M059J (cell line): Measurements from ENCODE around the gene TSPAN31. TPM values are rescaled to one million over a fixed set of nuclear protein-coding genes. Genes with fewer than 3 reads are reported as not detected.

Experiments used
- DNase-seq: peaks from one replicate; pipeline ENCODE4 v3.0.0-alpha.2; 2012; ENCODE audit warnings: low read depth
- total RNA-seq: library from RNA; depleted of rRNA; stranded (reverse); fragments of >200 nt; shearing (Covaris generic); gene quantifications from 2 replicates; pipeline ENCODE4 v1.2.3, GENCODE V29; 2014

The TSPAN31 gene
- total RNA-seq, 1 experiment from 2014 or later = 36.2 TPM

- peak; percentile 51 for DNase-seq
Measured at GRCh38 chr12:57735952-57736740, 8.7 kb upstream of the TSPAN31 start.

DNA sequence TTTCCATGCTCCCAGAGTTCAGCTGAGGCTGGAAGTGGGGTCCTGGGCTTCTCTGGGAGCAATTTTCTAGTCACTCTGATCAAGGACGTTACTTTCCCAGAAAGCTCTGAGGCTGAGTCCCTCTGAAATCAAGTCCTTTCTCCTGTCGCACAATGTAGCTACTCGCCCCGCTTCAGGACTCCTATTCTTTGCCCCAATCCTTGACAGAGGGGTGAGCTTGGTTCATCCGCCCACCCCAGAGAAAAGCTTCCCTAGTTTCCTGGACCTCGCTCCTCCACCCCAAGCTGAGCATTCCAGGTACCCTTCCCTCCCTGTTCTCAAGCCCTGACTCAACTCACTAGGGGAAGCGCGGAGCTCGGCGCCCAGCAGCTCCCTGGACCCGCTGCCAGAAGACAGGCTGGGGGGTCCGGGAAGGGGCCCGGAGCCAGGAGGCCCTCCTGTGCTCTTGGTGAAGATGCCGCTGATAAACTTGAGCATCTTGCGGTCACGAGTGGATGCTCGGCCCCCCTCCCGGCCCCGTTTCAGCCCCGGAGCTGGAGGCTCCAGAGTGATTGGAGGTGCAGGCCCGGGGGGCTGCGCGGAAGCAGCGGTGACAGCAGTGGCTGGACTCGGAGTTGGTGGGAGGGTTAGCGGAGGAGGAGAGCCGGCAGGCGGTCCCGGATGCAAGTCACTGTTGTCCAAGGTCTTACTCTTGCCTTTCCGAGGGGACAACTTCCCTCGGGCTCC is 7.9 kb upstream of the TSPAN31 start:
- DNase-seq = no peak

DNA sequence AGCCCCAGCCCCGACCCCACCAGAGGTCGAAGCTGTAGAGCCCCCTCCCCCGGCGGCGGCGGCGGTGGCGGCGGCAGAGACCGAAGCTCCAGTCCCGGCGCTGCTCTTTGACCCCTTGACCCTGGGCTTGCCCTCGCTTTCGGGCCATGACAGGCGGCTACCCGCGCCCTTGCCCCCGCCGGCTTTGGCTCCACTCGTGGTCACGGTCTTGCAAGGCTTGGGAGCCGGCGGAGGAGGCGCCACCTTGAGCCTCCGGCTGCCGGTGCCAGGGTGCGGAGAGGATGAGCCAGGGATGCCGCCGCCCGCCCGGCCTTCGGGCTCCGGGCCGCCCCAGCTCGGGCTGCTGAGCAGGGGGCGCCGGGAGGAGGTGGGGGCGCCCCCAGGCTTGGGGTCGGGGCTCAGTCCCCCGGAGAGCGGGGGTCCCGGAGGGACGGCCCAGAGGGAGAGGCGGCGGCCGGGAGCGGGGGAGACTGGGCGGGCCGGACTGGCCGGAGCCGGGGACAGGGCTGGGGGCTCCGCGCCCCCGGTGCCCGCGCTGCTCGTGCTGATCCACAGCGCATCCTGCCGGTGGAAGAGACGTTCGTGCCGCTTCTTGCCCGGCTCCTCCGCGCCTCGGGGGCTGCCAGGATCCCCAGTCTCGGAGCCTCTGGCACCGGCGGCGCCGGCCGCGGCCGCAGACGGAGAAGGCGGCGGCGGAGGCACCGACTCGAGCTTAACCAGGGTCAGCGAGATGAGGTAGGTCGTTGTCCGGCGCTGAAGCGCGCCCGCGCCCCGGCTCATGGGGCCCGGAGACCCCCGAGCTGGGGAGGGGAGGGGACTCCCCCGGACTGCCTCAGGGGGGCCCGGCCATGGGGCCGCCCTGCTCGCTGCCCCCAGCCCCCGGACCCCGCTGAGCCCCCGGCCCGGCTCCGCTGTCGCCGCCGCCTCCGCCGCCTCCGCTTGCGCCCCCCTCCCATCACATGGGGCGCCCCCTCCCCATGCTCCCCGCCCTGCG is 7.1 kb upstream of the TSPAN31 start:
- peak; percentile 40 for DNase-seq

DNA sequence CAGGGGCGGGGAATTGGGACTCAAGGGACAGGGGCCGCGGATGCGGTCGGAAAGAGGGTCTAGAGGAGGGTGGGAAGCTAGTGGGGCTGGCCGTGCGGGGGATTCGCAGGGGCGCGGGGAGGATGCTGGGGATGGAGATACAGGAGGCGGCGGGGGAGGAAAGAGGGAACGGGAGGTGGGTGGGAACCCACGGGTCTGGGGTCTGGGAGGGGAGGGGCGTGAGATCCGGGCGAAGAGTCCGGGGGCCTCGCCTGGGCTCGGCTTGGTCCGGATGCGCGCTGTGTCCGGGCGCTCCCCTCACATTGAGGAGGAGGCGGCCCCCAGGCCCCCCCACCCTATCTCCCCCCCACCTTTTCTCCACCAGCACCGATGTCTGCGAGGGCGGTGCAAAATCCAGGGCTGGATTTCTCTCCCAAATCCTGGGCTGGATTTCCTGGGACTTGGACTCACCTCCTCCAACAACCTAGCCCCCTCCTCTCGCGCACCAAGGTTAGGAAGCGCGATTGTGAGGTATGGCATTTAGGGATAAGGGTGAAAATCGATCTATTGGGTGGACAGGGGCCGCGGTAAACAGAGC is 6.1 kb upstream of the TSPAN31 start, which contains the start of gene AGAP2:
Gene AGAP2 (minus strand): TSS at position 82 of the 577 bp plus-strand sequence. CDS start 496 bp downstream, outside the sequence.
- DNase-seq = no peak

DNA sequence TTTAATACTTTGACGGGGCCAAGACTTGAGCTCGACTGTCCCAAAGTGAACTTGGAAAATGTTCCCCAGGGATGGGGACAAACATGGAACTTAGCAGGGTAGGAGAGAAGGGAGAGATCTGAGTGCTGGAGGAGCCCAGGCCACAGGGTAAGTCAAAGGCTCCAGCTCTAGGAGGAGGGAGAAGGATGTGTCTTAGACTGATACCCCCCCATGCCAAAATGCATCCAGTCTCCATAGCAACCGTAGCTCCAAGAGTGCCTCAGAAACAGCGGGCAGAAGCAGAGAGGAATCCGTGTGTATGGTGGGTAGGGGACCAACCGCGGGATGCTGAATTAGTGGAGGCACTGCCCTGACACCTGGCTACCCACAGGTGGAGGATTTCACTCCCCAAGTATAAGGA is 5.5 kb upstream of the TSPAN31 start:
- no peak for DNase-seq

DNA sequence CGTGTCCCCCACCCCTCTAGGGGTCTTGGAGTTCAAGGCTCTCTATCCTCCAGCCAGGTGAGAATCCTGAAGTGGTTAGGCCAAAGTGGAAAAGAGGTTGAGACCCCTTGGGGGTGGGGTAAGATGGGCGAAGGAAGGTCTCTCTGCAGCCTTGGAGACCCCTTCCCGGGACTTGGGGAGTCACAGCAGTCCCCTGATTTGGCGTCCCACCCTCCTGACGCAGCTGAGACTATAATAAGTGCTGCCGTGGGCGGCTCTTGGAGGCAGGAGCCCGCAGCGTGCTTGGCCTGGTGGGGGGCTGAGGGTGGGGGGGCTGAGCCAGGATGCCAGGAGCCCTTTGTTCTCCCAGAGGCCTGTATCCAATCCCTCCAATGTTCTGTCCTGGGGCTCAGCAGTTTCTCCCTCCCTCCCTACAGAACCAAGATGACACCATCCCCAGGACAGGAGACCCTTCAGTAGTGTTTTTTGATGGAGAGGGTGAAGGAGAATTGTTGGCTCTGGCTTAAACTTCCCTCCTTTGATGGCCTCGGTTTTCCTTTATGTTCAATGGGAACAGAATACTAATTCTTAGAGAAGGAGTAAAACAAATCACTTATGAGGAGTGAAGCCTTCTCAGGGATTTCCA is 4.8 kb upstream of the TSPAN31 start:
- DNase-seq = no peak

DNA sequence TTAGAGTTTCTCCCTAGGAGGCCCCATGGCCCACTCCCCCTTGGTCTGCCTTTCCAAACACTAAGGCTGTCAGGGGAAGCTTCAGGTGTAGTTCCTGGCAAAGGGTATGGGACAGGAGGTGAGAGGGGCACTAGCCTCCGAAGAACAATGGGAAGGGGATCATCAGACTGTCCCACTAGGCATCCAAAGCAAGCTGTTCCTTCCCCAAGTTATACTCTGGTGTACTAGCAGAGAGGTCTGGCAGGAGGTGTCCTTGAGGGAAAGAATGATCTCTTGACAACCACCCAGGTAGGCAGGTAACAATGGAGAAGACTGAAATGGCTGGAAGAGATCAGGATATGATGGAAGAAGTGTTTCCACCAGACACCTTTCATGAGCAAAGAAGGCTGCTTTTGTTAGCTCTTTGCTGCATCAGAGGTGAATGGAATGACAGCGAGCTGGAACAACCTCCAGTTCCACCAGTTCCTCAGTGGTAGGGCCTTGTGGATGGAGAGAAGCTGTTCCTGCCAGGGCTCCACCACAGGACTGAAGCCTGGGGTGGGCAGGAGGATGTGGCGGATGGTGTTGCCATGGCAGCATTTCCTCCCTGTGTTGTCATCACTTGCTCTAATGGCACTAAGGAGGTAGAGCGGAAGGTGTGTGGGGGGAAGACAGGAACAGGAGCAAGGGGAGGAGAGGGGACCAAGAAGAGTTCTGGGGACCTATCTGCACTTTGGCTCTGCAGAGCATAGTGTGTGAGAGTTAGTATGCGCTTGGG is 4.0 kb upstream of the TSPAN31 start:
- DNase-seq = no peak

GRCh38 chr12:57741413-57741789 is 3.4 kb upstream of the TSPAN31 start:
- no peak for DNase-seq

GRCh38 chr12:57741844-57742738 is 2.7 kb upstream of the TSPAN31 start:
- no peak for DNase-seq

GRCh38 chr12:57743769-57744168 is 1.1 kb upstream of the TSPAN31 start:
- DNase-seq = no peak

- no peak for DNase-seq
Measured at GRCh38 chr12:57744194-57744776, 554 bp upstream of the TSPAN31 start.

GRCh38 chr12:57745485-57745881 is 644 bp downstream of the TSPAN31 start:
- no peak for DNase-seq

DNA sequence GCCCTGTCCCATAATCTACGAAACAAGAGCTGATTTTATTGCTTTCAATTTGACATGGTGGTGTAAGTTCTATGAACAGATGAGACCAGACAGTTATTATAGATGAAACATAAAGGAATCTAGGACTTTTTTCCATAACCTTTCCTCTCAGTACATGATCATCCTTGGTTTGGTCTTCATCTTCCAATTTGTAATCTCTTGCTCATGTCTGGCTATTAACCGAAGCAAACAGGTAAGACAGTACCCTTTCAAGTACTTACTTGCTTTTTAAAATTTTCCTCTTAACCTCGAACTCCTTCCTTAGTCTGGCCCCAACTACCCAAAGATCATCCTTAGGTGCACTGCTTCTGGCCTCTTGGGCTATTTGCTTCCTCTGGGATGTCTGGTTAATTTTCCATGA is 1.2 kb downstream of the TSPAN31 start:
- DNase-seq = no peak

DNA sequence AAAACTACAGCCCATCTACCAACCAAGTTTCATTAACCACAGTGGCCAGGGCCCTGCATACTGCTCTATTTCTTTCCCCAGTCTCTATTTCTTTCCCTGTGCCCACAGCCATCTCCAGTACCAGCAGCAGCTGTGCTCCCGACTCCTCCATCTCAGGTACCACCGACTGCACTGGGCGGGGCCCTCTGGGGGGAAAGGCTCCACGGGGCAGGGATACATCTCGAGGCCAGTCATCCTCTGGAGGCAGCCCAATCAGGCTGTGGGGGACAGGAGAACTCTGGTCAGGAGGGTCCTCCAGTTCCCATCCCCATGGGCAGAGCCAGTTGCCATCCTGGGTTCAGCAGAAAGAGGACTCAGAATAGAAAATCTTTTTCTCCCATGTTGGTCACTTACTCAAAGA is 4.2 kb downstream of the TSPAN31 start:
- no peak for DNase-seq

GRCh38 chr12:57750561-57751431 is 6.0 kb downstream of the TSPAN31 start:
- no peak for DNase-seq

DNA sequence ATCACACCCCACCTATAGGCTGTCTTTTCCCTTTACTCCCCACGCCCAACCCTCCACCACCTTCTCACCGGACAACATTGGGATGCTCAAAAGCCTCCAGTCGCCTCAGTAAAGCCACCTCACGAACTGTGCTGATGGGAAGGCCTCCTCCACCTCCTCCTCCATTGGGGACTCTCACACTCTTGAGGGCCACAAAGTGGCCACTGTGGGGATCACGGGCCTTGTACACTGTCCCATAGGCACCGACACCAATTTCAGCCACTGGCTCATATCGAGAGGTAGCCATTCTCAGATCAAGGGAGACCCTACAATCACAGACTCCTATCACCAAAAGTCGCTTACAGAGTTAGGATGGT is 6.6 kb downstream of the TSPAN31 start:
- DNase-seq = no peak

DNA sequence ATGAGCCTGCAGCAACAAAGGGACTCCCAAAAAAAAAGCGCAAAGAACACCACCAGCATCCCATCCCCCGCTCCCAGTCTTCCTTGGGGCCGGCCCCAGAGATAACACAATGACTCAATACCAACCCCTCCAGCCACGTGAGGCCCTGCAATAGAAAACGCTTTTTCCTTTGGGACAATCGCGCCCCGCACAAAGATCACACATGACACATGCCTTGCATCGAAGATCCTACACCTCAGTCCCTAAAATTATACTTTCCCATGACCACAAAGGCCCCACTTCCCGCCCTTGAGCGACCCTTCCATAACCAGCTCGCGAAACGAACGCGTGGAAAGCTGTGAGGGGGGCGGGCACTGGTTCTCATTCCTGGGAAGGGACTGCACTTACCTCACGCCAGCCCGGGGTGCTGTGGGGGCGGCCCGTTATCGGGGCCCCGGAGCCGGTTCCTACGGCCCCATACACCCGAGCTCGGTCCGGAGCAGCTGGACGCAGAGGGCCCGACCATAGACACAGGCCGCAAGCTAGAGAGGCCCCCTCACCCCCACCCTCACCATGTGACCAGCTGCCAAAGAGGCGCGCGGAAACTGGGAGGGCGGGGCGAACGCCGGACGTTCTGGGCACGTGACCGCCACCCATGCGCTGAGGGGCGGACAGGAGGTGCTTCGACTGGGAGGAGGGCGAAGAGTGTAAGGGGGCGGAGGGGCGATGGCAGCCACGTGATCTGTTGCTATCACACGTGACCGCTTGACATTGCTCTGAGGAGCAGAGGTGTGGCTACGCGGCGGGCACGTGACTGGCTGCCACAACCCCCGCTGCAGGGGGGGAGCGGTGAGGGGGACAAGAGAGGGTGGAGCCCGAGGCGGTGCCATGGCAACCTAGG is 7.2 kb downstream of the TSPAN31 start, which contains the start of gene CDK4:
Gene CDK4 (minus strand): TSS at position 523 of the 880 bp plus-strand sequence. CDS start 593 bp downstream, outside the sequence.
- peak; percentile 99 for DNase-seq
